C4-2B (cell line): ENCODE data around the gene KCNK3.

ENCODE experiments used
- H3K27ac ChIP-seq: fragments of 450-650 bp; 2 replicates; pipeline ENCODE4 v1.5.1; 2017
- CTCF ChIP-seq: fragments of 450-650 bp; conservative IDR thresholded peaks from 2 replicates; pipeline ENCODE4 v1.5.1; 2017; ENCODE audit warnings: mild to moderate bottlenecking
- ZFX ChIP-seq: fragments of 450-650 bp; IDR thresholded peaks from 2 replicates; pipeline ENCODE4 v1.6.1; 2017

KCNK3 gene

GRCh38 chr2:26682155-26682554 lies 10.4 kb upstream of the KCNK3 start:
- TF ChIP-seq ZFX (no peak), CTCF (no peak)
- no peak overlapping the region for H3K27ac ChIP-seq

GRCh38 chr2:26683583-26683982 lies 8.9 kb upstream of the KCNK3 start:
- TF ChIP-seq ZFX (no peak), CTCF (no peak)
- H3K27ac ChIP-seq: no peak overlapping the region

GRCh38 chr2:26685341-26685740 lies 7.2 kb upstream of the KCNK3 start:
- no peak for TF ChIP-seq CTCF
- no peak for TF ChIP-seq ZFX
- no peak overlapping the region for H3K27ac ChIP-seq

- TF ChIP-seq ZFX: no peak
- TF ChIP-seq CTCF: no peak
Measured at GRCh38 chr2:26685989-26686839, 6.3 kb upstream of the KCNK3 start.

GRCh38 chr2:26687328-26687727 lies 5.2 kb upstream of the KCNK3 start:
- TF ChIP-seq ZFX (no peak), CTCF (no peak)
- no peak overlapping the region for H3K27ac ChIP-seq

More at GRCh38 chr2:26685989-26686839, 6.3 kb upstream of the KCNK3 start:
- H3K27ac ChIP-seq: no peak overlapping the region

GRCh38 chr2:26687801-26688200 lies 4.7 kb upstream of the KCNK3 start:
- TF ChIP-seq CTCF (no peak), ZFX (no peak)
- no peak overlapping the region for H3K27ac ChIP-seq

- no peak for TF ChIP-seq CTCF
- TF ChIP-seq ZFX: no peak
- no peak overlapping the region for H3K27ac ChIP-seq
Measured at GRCh38 chr2:26691161-26691560, 1.4 kb upstream of the KCNK3 start.
